Ovary (tissue), 9 donors: ENCODE results near the gene TEAD3. TPM values are rescaled to one million over a fixed set of nuclear protein-coding genes. Genes with fewer than 3 reads are reported as not detected.

Source experiments
- DNase-seq, 5 donors: peaks; one replicate each; pipeline ENCODE4 v3.0.0-alpha.2; 2019 to 2020
- H3K27ac ChIP-seq, 2 donors: fragments of 200-600 bp; one replicate each; pipeline versions ENCODE4 v1.5.1 to v1.8.0; 2019 to 2022
- H3K27me3 ChIP-seq: fragments of 200-600 bp; one replicate; pipeline ENCODE4 v1.8.0; 2022
- H3K36me3 ChIP-seq: fragments of 200-600 bp; sonication (generic); one replicate; pipeline ENCODE4 v1.5.1; 2019
- H3K4me1 ChIP-seq: one replicate; pipeline ENCODE4 v1.8.1; 2013; ENCODE audit warnings: mild to moderate bottlenecking, moderate library complexity; ENCODE audit not compliant: insufficient read depth
- H3K4me3 ChIP-seq: fragments of 200-600 bp; sonication (generic); one replicate; pipeline ENCODE4 v1.5.1; 2017
- H3K9me3 ChIP-seq, 2 donors: fragments of 200-600 bp in 1 of 2; sonication (generic) in 1 of 2; one replicate each; pipeline versions ENCODE4 v1.5.1 to v1.8.1; 2013 to 2019; ENCODE audit warnings: mild to moderate bottlenecking in 1 of 2, moderate library complexity in 1 of 2
- CTCF ChIP-seq, 3 donors: fragments of 450-650 bp in 2 of 3; fragments of 200-600 bp in 1 of 3; IDR thresholded peaks; one replicate each; pipeline versions ENCODE4 v1.5.1 to v1.8.0; 2016 to 2022; ENCODE audit warnings: antibody characterized with exemption in 3 of 3, mild to moderate bottlenecking in 1 of 3
- EP300 ChIP-seq: sonication (generic); formaldehyde crosslinking; IDR thresholded peaks from one replicate; pipeline ENCODE4 v1.6.1; 2017; ENCODE audit warnings: antibody characterized with exemption
- POLR2A ChIP-seq: fragments of 450-650 bp; IDR thresholded peaks from one replicate; pipeline ENCODE4 v1.6.1; 2017; ENCODE audit warnings: antibody characterized with exemption, mild to moderate bottlenecking, moderate library complexity
- WGBS, 3 donors: extraction: QIAGEN DNeasy Blood & Tissue Kit in 1 of 3; methylation state at CpG; one replicate each; pipeline versions ENCODE4 v1.1.5 to v1.1.7; 2013 to 2017; 5-methylcytosine and 5-hydroxymethylcytosine counted together
- intact Hi-C, 4 donors: fragments of 100-400 bp; cut with DNase I; formaldehyde crosslinking; loops; one replicate each; pipeline versions ENCODE4 v1.11.0 to v1.15.1; 2022 to 2023
- polyA plus RNA-seq, 2 donors: library from polyadenylated mRNA; stranded (reverse); fragments of 200-250 nt in 1 of 2; fragments of 350-450 nt in 1 of 2; fragmentation: Illumina TruSeq in 1 of 2; extraction: RNeasy Lipid Tissue Mini Kit (QIAGEN cat#74804) in 1 of 2; gene quantifications; one replicate each; pipeline ENCODE4 v1.2.3, GENCODE V29; 2013 to 2014
- total RNA-seq, 7 donors: library from RNA; depleted of rRNA in 2 of 7; stranded (reverse); fragments of >200 nt in 2 of 7; fragmentation: NEBNext Ultra II Directional in 3 of 7; extraction: Animal tissue kit (Norgen Biotek cat#: 25700) in 3 of 7; gene quantifications; one replicate each; pipeline versions ENCODE4 v1.1.0 to v1.2.4, GENCODE V29; 2016 to 2023
- donor health status: DM: no; HTN: no; CAD: no; lungs with moderate emphysema.
- donor health status: DM: no; HTN: no; CAD: no.
- donor health status: Bipolar disorder and iron deficiency.
- donor health status: DM: yes; HTN: yes; CAD: no.
- donor health status: DM: no; HTN: no; CAD: no.
- donor health status: DM: yes; HTN: yes; CAD: no.

The TEAD3 gene
- total and polyA plus RNA-seq, 9 donors = 15.7 to 63.1 (median 35.1) TPM

- no peaks in the 10 kb centered on the region for H3K27me3 ChIP-seq
- WGBS, 3 donors = 14 to 37% (median 17%) methylated on average over 21 of the region's 21 CpGs
- no peaks in the 10 kb centered on the region for H3K4me1 ChIP-seq
- H3K9me3 ChIP-seq = no peaks in the 10 kb centered on the region
- H3K4me3 ChIP-seq = no peak overlapping the region
- intact Hi-C loops = no loop called here
- H3K36me3 ChIP-seq = no peaks in the 10 kb centered on the region
- H3K27ac ChIP-seq = no peak overlapping the region
- DNase-seq = no peak
- no peak for TF ChIP-seq EP300
- no peak for TF ChIP-seq POLR2A
- TF ChIP-seq CTCF (IDR thresholded peaks at IDR 0.05) = no peak
Observed at GRCh38 chr6:35505999-35506412, 9.1 kb upstream of the TEAD3 start.

- no peaks in the 10 kb centered on the region for H3K36me3 ChIP-seq
- TF ChIP-seq EP300 (no peak), CTCF (IDR thresholded peaks at IDR 0.05) (no peak), POLR2A (no peak)
- WGBS, 3 donors = 62 to 73% (median 73%) methylated on average over 15 of the region's 15 CpGs
Observed at GRCh38 chr6:35503534-35503933, 6.7 kb upstream of the TEAD3 start.

GRCh38 chr6:35501784-35502183 is 4.9 kb upstream of the TEAD3 start:
- TF ChIP-seq EP300 (no peak), POLR2A (no peak), CTCF (IDR thresholded peaks at IDR 0.05) (no peak)
- H3K27ac ChIP-seq = no peak overlapping the region
- H3K4me1 ChIP-seq = peaks cover 7% of the 10 kb centered on the region
- H3K9me3 ChIP-seq = no peaks in the 10 kb centered on the region
- DNase-seq = no peak
- no peaks in the 10 kb centered on the region for H3K36me3 ChIP-seq
- no peak overlapping the region for H3K4me3 ChIP-seq
- no peaks in the 10 kb centered on the region for H3K27me3 ChIP-seq
- intact Hi-C loops = no loop called here
- WGBS, 3 donors = 69 to 80% (median 74%) methylated on average over 2 of the region's 2 CpGs

More at GRCh38 chr6:35503534-35503933, 6.7 kb upstream of the TEAD3 start:
- intact Hi-C loops = no loop called here
- Histone ChIP-seq H3K27ac (no peak overlapping the region), H3K9me3 (no peaks in the 10 kb centered on the region), H3K4me3 (no peak overlapping the region), H3K4me1 (no peaks in the 10 kb centered on the region), H3K27me3 (no peaks in the 10 kb centered on the region)
- DNase-seq = no peak

GRCh38 chr6:35500782-35501181 is 3.9 kb upstream of the TEAD3 start:
- no peaks in the 10 kb centered on the region for H3K27me3 ChIP-seq
- peaks cover 7% of the 10 kb centered on the region for H3K4me1 ChIP-seq
- H3K9me3 ChIP-seq = no peaks in the 10 kb centered on the region
- no peak overlapping the region for H3K4me3 ChIP-seq
- DNase-seq = no peak
- no peak overlapping the region for H3K27ac ChIP-seq
- WGBS, 3 donors = 83 to 86% (median 85%) methylated on average over 6 of the region's 6 CpGs
- intact Hi-C loops = no loop called here
- no peak for TF ChIP-seq EP300
- no peak for TF ChIP-seq CTCF (IDR thresholded peaks at IDR 0.05)
- TF ChIP-seq POLR2A = no peak
- no peaks in the 10 kb centered on the region for H3K36me3 ChIP-seq
